Measurements from ENCODE around the gene FGF19. TPM values are rescaled to one million over a fixed set of nuclear protein-coding genes. Genes with fewer than 3 reads are reported as not detected.

The FGF19 gene
- total RNA-seq, 1 experiment from 2014 or later: 7.4 TPM

- H3K4ac ChIP-seq (ENCODE audit: low read depth, low read length): no peak overlapping the region
- no peak for TF ChIP-seq CTCF (conservative IDR thresholded peaks at IDR 0.05)
- no peak overlapping the region for H4K91ac ChIP-seq (ENCODE audit: insufficient read length, low read depth, low read length)
- no peak overlapping the region for H2BK5ac ChIP-seq (ENCODE audit: insufficient read length, low read length)
- H3K18ac ChIP-seq (ENCODE audit: insufficient read length, low read depth, low read length): no peak overlapping the region
- no CpG with 5 or more reads among the region's 6 CpGs for WGBS (ENCODE audit: extremely low coverage, insufficient read length, low lambda C conversion rate)
- H3K27me3 ChIP-seq (ENCODE audit: insufficient read depth, low read length): no peaks in the 10 kb centered on the region; the same call in 1 of the 2 replicates
- H3K23me2 ChIP-seq (ENCODE audit: insufficient read length, low read depth, low read length, poor library complexity, severe bottlenecking): no peaks in the 10 kb centered on the region
- H3K9ac ChIP-seq (ENCODE audit: extremely low read depth, insufficient read length, low read length): no peak overlapping the region
- H3K14ac ChIP-seq (ENCODE audit: insufficient read depth, low read length): no peak overlapping the region; the same call in 1 of the 2 replicates
- Mint-ChIP-seq H3K36me3 (ENCODE audit: insufficient read depth in 1 of 3, low read depth in 3 of 3) (no peaks in the 10 kb centered on the region), H3K4me3 (no peak overlapping the region), H3K27me3 (ENCODE audit: low read depth) (peaks cover 53% of the 10 kb centered on the region), H3K27ac (no peak overlapping the region; a peak in 1 of 7 replicates), H3K9me3 (no peaks in the 10 kb centered on the region; a peak in 1 of 5 replicates), H3K4me1 (peaks cover 11 to 25% of the 10 kb centered on the region in 2 experiments)
- DNase-seq: no peak
- no peaks in the 10 kb centered on the region for H3K9me3 ChIP-seq (ENCODE audit: control insufficient read depth, low read depth, low read length)
- no peak overlapping the region for H2AK5ac ChIP-seq (ENCODE audit: insufficient read length, low read length)
- no peak overlapping the region for H2BK20ac ChIP-seq (ENCODE audit: low read depth, low read length, poor library complexity, severe bottlenecking)
- no peaks in the 10 kb centered on the region; the same call in 1 of the 2 replicates for H3K4me1 ChIP-seq (ENCODE audit: insufficient read depth, low read length)
- no peaks in the 10 kb centered on the region for H3K79me2 ChIP-seq (ENCODE audit: insufficient read depth, low read length)
- H3K23ac ChIP-seq (ENCODE audit: insufficient read length, low read depth, low read length): no peak overlapping the region
- H2BK120ac ChIP-seq (ENCODE audit: low read depth, low read length, poor library complexity, severe bottlenecking): no peak overlapping the region
- H3K4me2 ChIP-seq (ENCODE audit: insufficient read depth, insufficient read length, low read length): no peak overlapping the region
- H3T11ph ChIP-seq (ENCODE audit: low read length): no peak overlapping the region
- H4K5ac ChIP-seq (ENCODE audit: insufficient read length, low read depth, low read length): no peak overlapping the region
- H4K20me1 ChIP-seq (ENCODE audit: control insufficient read depth, insufficient read depth, insufficient read length): no peaks in the 10 kb centered on the region
- H3K27ac ChIP-seq (ENCODE audit: insufficient read length, low read depth, low read length): no peak overlapping the region
- H3K56ac ChIP-seq (ENCODE audit: insufficient read length, low read depth, low read length): no peak overlapping the region
- no peak overlapping the region for H2BK15ac ChIP-seq (ENCODE audit: low read depth, low read length)
- no peak overlapping the region for H2BK12ac ChIP-seq (ENCODE audit: insufficient read length, low read depth, low read length)
- H4K8ac ChIP-seq (replicated peaks; ENCODE audit: insufficient read length, low read depth, low read length): no peak overlapping the region
- H2AFZ ChIP-seq (ENCODE audit: low read length): no peak overlapping the region
- no peaks in the 10 kb centered on the region for H3K79me1 ChIP-seq (ENCODE audit: insufficient read depth, low read depth, low read length, poor library complexity, severe bottlenecking)
Observed at GRCh38 chr11:69716891-69717747, 13.3 kb upstream of the FGF19 start.
